GM21717 (cell line): ENCODE data around the gene HIVEP1.
"Not testable (repeated sequence)": the region's sequence is repeated elsewhere in the genome, so short reads cannot be mapped to it uniquely, and the experiment has no call there.

ENCODE experiments used
- ATAC-seq: cut with Tn5 transposase; IDR thresholded peaks from one replicate; pipeline ENCODE4 v1.9.1; 2021; ENCODE audit warnings: mild to moderate bottlenecking, moderate library complexity; ENCODE audit not compliant: unreplicated experiment

Gene HIVEP1

GRCh38 chr6:12176782-12177181, 164.7 kb downstream of the HIVEP1 start:
- not testable (repeated sequence) for ATAC-seq

- ATAC-seq: no peak
These were observed 166.4 kb downstream of the HIVEP1 start for GRCh38 chr6:12178521-12178920.

GRCh38 chr6:12181481-12181880, 169.4 kb downstream of the HIVEP1 start:
- ATAC-seq: no peak

- ATAC-seq: no peak
These were observed 170.6 kb downstream of the HIVEP1 start for GRCh38 chr6:12182676-12183075.

GRCh38 chr6:12185081-12185673, 173.1 kb downstream of the HIVEP1 start:
- ATAC-seq: no peak

- ATAC-seq: no peak
These were observed 174.4 kb downstream of the HIVEP1 start for GRCh38 chr6:12186528-12186927.

GRCh38 chr6:12189150-12189549, 177.0 kb downstream of the HIVEP1 start:
- no peak for ATAC-seq

GRCh38 chr6:12189661-12190060, 177.5 kb downstream of the HIVEP1 start:
- ATAC-seq: no peak

- ATAC-seq: no peak
These were observed 178.1 kb downstream of the HIVEP1 start for GRCh38 chr6:12190252-12190651.

- no peak for ATAC-seq
These were observed 184.3 kb downstream of the HIVEP1 start for GRCh38 chr6:12196326-12196936.

- ATAC-seq: no peak
These were observed 186.7 kb downstream of the HIVEP1 start for GRCh38 chr6:12198851-12199250.

GRCh38 chr6:12200015-12200564, 188.0 kb downstream of the HIVEP1 start:
- ATAC-seq: no peak

GRCh38 chr6:12200761-12201160, 188.6 kb downstream of the HIVEP1 start:
- ATAC-seq: no peak

GRCh38 chr6:12203001-12203400, 190.9 kb downstream of the HIVEP1 start:
- ATAC-seq: no peak

GRCh38 chr6:12208190-12208589, 196.1 kb downstream of the HIVEP1 start:
- no peak for ATAC-seq

GRCh38 chr6:12208673-12209072, 196.6 kb downstream of the HIVEP1 start:
- no peak for ATAC-seq
